HG03060 (cell line): ENCODE measurements around the gene KCTD14.
"Not testable (repeated sequence)": the region's sequence is repeated elsewhere in the genome, so short reads cannot be mapped to it uniquely, and the experiment has no call there.

Experiments
- ATAC-seq: cut with Tn5 transposase; IDR thresholded peaks from one replicate; pipeline ENCODE4 v1.9.1; 2021; ENCODE audit warnings: low read depth, moderate number of reproducible peaks; ENCODE audit not compliant: unreplicated experiment

Gene KCTD14

DNA sequence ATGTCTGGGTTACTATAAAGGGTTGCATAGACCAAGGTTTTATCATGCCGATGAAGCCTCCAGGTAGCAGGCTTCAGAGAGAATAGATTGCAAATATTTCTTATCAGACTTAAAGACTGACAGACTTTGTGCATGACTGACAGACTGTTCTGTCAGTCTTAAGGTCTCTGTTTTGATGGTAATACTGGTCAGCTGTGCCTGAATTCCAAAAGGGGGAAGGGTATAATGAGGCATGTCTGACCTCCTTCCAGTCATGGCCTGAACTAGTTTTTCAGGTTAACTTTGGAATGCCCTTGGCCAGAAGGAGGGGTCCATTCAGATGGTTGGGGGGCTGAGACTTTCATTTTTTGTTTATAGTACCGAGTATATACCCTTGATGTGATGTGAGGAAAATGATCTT lies 4.7 kb upstream of the KCTD14 start:
- no peak for ATAC-seq

DNA sequence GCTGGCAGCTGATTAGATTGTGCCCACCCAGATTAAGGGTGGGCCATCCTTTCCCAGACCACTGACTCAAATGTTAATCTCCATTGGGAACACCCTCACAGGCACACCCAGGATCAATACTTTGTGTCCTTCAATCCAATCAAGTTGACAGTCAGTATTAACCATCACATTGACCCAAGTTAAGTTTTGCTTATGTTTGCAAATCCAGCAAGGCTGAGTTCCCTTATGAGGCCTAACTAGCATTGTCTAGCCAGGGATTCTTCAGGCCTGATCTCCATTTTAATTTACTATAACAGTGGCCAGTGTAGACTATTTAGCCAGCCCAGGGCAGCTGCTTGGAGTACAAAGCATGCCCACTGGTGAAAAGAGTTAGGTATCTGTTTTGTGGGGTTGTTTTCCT lies 2.3 kb upstream of the KCTD14 start:
- no peak for ATAC-seq

DNA sequence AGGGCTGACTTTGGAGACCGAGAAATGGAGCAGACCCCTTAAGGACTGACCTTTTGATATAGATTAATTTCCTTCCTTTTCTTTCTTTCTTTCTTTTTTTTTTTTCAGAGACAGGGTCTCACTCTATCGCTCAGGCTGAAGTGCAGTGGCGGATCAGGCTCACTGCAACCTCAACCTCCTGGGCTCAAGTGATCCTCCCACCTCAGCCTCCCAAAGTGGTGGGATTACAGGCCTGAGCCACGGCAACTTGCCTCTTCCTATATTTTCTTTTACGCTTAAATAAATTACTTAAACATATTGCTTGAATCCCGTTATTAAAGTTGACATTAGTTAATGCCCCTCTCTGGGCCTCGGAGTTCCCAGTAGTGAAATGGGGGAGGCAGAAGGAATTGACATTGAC lies 350 bp upstream of the KCTD14 start:
- ATAC-seq: no peak

DNA sequence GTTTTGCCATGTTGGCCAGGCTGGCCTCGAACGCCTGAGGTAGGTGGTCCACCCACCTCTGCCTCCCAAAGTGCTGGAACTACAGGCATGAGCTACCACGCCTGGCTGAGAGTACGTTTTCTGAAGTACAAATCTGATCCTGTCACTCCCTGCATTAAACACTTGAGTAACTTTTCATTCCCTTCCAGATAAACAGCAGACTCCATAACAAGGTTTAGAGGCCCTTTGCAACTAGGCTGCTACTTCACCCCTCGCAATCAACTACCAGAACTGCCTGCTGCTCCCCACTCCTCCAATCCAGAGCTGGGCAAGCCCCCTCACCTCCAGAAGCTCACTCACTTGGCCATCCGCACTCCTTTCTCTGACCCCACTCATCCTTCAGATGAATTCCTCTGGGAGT lies 1.5 kb downstream of the KCTD14 start:
- ATAC-seq: no peak

DNA sequence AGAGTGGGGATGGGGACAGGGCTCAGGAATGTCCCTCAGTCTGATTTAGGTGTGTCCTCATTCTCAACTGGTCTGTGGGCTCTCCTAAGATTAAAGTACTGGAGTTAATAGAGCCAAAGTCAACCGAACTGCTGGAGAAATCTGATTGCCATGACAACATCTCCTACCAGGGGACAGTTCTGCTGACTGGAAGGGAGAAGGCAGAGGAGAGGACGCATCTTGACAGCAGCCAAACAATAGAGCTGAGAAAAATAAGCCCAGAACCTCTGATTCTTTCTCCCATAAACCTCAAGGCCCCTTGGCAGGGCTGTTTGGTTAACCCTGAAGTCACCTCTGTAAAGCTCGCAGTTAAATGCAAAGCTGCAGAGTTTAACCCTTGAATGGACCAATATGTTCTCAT lies 2.8 kb downstream of the KCTD14 start:
- no peak for ATAC-seq

DNA sequence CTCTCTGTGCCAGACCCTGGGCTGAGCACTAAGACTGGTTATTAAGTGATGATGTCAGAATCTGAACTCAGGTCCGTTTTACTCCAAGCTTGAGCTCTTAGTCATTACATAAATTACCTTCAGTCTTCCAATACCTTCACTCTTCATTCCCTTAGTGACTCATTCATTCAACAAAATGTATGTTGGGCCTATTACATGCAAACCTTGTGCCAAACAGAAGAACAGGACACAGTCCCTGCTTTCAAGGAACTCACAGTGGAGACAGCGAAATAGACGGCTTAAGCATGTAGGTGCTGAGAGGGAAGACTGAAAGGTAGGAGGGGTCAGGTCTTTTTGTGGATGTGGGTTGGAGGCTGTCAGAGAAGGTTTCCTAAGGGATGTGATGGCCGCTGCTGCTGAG lies 3.3 kb downstream of the KCTD14 start:
- ATAC-seq: no peak

DNA sequence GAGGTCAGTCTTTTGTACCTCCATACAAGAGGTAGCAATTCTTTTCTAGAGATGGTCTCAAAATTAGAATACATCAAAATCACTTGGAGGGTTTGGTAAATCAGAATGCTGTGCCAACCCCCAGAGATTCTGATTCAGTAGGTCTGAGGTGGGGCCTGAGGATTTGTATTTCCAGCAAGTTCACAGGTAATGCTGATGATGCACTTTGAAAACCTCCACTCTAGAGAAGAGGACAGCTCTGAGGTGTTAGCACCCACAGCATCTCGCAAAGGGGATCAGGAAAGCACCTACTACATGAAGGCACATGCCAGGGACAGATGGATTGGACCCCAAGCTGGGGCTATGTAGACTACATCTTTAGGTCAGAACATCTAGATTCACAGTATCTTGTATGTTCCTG lies 7.2 kb downstream of the KCTD14 start:
- no peak for ATAC-seq

DNA sequence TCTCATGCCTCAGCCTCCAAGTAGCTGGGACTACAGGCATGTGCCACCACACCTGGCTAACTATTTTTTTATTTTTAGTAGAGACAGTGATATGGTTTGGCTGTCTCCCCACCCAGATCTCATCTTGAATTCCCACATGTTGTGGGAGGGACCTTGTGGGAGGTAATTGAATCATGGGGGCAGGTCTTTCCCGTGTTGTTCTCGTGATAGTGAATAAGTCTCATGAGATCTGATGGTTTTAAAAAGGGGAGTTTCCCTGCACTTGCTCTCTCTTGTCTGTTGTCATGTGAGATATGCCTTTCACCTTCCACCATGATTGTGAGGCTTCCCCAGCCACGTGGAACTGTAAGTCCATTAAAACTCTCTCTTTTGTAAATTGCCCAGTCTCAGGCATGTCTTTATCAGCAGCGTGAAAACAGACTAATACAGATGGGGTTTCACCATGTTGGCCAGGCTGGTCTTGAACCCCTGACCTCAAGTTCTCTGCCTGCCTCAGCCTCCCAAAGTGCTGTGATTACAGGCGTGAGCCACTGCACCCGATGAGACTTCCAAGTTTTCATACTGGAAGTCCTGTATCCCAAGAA lies 8.0 kb downstream of the KCTD14 start:
- ATAC-seq: not testable (repeated sequence)

DNA sequence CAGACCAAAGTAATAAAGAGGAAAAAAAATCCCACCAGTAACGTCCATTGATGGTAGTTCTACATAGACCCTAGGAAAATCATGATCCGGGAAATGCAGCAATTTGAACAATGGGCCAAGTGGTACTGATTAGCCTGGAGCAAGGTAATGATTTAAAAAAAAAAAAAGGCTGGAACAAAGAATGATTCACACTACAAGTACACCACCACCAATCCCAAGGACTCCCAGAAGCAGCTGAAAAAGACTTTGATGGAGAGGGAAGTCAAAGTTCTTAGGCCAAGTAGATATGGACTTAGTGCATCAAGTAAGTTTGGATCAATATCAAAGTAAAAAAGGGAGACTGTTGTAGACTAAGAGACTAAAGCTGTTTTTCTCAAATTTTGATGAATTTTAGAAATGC lies 11.8 kb downstream of the KCTD14 start:
- ATAC-seq: no peak

DNA sequence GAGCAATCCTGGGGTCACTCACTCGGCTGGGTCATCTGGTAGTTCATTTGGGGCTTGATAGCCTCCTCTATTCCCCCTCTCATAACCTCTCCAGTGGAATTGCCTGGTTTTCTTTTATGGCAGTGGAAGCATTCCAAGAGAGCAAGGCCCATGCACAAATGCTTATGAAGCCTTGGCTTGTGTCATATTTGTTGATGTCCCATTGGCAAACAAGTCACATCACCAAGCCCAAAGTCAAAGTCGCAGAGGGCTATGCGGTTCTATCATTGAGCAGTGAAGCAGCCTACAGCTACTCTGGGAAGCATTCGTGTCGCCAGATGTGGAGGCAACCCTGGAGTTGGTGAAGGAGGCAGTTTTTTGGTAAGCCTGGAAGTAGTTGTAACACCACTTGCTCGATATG lies 12.3 kb downstream of the KCTD14 start:
- no peak for ATAC-seq

DNA sequence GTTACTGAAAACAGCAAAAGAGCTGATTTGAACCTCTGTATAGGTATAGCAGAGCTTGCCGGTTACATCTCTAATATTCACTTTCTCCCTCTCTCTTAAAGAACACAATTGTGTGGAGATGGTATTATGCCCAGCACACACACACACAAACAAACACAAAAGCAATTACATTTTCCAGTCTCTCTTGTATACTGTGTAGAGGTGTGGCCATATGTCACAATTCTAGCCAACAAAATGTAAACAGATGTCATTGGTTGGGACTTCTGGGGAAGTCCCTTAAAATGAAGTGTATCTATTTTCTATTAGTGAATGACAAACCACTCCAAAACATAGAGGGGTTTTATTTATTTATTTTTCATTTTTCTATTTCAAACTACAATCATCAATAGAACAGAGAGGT lies 12.8 kb downstream of the KCTD14 start:
- no peak for ATAC-seq

DNA sequence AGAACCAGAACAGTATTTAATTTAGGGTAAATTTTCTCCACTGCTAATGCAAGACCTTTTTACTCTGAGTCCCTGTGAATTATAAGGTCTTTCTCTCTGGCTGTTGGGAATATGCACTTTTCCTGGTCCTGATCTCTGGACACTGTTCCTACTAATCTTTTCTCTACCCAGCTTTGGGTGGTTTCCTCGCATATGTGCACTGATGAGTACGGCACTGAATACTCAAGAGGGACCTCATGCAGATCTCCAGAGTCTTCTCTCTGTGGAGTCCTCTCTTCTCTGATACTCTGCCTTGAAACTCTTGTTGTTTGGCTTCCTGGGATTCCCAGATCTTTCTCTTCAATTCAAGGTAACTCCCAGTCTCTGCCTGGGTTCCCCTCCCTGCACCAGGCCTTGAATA lies 14.0 kb downstream of the KCTD14 start:
- ATAC-seq: no peak

DNA sequence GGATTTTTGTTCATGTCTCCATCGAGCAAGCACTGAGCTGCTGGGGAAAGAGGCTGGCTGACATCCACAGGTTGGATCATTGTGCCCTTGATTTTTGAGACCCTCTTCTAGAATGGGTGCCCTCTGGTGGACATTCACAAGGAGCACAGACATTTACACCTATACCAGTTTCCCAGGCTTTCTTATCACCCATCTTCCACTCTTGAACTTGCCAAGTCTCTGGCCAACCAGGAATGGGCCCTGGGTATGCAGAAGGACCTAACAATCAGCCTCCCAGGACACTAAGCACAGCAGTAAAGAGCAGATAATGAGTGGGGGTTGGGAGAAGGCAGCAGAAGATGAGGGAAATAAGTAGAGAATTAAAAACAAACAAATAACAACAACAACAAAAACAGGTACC lies 22.9 kb downstream of the KCTD14 start:
- no peak for ATAC-seq

DNA sequence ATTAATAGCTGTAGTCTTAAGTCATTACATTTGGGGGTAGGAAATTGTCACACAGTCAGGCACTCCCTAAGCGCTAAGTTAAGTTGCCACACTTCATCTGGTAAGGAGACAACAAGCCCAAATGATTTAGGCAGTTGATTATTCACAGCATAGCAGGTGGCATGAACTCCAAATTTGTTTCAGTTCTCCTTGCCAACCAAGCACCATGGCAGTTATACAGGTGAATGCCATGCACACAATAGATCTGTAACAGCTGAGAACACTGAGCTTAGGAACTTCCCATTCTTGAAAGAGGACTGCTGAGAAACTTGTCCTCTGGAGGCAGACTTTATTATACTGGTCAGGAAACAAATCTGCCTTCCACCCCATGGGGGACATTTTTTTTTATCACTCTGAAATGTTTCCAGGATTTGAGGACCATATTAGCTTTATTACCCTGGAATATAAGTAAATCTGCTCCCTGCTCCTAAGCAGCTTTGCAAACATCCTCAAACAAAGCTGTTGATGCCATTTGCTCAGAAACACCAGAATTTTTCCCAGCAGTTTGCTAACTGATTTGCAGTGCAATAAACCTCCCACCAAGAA lies 23.5 kb downstream of the KCTD14 start:
- no peak for ATAC-seq

DNA sequence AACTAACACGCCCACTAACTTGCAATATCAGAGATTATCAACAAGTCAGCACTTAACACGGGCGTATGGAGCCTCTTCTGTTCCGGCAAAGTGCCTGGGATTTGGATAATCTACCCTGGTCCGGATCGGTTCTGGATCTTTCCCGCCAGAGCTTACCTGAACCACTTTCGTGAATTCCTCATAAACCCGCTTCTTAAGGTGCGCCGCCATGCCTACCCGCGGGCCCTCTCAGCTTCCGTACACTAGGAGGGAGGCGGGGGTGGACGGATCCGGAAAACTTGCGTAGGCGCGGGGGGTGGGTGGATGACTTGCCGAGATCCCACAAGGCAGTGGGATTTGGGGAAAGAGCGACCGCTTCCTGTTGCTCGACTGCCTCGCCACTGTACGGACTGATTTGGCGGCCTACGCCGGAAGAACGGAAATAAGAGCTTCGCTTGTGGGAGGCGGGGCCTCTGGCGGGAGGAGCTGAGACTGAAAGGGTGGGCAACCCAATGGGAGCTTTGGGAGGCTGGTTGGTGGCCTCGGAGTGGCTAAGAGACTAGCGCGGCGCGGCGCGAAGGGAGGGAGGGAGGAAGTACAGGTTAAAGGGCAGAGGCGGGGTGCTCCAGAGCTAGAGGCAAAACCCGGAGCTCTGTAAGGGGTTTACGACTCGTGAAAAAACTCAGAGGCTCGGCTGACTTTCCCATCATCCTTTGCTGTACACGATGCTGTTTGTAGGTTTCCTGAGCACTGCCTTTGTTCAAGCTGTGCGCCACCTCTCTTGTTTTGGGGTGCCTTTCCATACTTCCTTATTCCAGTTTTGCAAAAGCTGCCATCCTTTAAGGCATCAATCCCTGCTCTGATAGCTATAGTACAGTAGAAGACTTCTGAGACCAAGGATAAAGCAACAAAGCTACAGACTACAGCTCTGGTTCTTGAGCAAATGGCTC lies 28.4 kb downstream of the KCTD14 start, which contains the start of gene INTS4:
Gene INTS4, minus strand, starts transcription at position 235 of the 929 bp plus-strand sequence. Its CDS starts 25 bp downstream, at position 210.
- ATAC-seq: peak; percentile 96

DNA sequence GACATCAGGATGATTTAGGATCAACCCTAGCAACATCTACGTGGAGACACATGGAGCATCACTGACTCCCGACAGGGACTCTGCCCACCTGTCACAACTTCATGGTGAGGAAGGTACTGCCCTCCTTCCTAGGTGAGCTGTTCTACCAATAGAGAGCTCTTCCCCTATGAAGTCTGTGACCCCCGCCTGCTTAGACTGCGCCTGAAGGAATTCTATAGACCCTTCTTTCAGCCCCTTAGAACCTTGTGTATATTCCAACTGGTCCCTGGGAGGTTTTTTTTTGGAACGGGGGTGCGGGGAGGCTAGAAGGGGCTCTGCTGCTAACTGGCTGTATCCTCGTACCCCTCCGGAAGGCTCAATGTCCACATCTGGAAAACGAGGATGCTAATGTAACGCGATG lies 29.2 kb downstream of the KCTD14 start:
- ATAC-seq: no peak

DNA sequence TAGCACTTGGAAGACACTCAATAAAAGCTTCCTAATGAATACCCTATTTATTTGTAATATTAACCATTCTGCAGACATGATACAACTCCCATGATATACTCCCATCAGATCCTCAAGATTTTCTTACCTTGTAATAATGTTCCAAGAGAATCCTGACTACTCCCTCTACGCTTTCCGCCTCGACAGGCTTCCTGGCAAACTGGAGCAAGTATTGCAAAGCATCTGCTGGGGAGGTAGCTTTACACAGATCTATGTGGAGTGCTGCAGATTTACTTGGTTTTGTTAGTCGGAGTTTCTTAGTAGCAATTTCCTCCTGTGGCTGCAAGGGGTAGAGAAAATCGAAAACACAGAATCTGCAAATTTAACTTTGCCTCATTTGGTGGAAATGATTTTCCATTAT lies 32.1 kb downstream of the KCTD14 start:
- no peak for ATAC-seq

DNA sequence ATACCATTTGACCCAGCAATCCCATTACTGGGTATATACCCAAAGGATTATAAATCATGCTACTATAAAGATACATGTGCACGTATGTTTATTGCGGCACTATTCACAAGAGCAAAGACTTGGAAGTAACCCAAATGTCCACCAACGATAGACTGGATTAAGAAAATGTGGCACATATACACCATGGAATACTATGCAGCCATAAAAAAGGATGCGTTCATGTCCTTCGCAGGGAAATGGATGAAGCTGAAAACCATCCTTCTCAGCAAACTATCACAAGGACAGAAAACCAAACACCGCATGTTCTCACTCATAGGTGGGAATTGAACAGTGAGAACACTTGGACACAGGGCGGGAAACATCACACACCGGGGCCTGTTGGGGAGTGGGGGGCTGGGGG lies 36.6 kb downstream of the KCTD14 start:
- ATAC-seq: not testable (repeated sequence)

DNA sequence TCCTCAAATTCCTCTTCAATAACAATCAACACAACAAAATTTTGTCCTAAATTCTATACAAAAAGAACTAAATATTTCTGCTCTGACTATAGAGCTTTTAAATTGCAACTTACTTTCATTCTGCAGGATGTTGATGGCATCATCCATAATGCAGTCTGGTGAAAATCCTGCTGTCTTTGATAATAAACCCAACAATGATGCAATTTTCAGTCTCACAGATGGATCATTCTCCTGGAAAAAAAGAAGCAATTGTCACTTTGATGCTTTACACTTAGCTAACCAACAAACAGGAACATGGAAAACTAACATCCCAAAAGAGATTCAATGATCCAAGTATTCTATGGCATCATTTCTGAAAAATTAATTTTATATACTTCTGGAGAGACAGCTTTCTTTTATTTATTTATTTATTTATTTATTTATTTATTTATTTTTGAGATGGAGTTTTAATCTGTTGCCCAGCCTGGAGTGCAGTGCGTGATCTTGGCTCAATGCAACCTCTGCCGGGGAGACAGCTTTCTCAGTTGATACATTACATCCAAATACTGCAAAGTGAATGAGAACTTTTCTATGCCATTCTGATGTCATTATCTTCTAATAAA lies 41.6 kb downstream of the KCTD14 start:
- ATAC-seq: no peak

DNA sequence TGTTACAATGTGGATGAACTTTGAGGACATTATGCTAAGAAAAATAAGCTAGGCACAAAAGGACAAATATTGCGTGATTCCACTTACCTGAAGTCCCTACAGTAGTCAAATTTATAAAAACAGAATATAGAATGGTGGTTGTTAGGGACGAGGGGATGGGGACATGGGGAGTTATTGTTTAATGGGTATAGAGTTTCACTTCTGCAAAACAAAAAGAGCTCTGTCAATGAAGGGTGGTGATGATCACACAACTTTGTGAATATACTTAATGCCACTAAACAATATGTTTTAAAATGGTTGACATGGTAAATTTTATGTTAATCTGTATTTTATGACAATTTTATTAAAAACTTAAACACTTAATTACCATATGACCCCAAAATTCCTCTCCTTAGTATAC lies 54.7 kb downstream of the KCTD14 start:
- peak; percentile 65 for ATAC-seq

DNA sequence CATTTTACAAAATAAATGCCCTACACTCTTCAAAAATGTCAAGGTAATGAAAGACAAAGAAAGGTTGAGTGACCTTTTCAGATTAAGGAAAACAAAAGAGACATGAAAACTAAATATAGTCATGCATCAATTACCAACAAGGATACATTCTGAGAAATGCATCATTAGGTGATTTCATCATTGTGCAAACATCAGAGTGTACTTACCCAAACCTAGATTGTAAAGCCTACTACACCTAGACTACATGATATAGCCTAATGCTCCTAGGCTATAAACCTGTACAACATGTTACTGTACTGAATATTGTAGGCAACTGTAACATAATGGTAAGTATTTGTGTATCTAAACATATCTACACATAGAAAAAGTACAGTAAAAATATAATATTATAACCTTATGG lies 55.3 kb downstream of the KCTD14 start:
- ATAC-seq: no peak
